GM19438 (cell line): ENCODE results near the gene KCTD1.

ENCODE experiments used
- ATAC-seq: cut with Tn5 transposase; IDR thresholded peaks from one replicate; pipeline ENCODE4 v1.9.1; 2021; ENCODE audit warnings: low read depth; ENCODE audit not compliant: unreplicated experiment

The KCTD1 gene

GRCh38 chr18:26524504-26525351, 23.6 kb downstream of the KCTD1 start:
- no peak for ATAC-seq

DNA sequence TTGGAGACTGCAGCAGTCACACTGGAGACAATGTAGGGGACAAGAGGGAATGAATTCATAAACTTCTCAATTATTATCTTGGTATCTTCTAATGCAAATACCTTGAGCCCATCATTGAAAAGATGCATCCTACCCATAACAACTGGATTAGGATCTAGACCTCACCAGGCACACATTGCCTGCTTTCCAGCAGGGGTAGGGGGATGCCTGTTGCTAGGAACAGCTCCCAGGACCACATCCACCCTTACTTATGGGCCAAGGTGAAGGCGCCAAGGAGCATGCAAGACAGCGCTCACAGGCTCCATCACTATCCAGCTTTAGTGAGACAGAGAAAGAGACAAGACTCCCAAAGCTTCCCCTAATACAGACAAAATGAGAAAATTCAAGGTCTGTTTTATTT, 24.4 kb downstream of the KCTD1 start:
- ATAC-seq, result no peak

GRCh38 chr18:26521617-26522016, 26.7 kb downstream of the KCTD1 start:
- ATAC-seq, result no peak

DNA sequence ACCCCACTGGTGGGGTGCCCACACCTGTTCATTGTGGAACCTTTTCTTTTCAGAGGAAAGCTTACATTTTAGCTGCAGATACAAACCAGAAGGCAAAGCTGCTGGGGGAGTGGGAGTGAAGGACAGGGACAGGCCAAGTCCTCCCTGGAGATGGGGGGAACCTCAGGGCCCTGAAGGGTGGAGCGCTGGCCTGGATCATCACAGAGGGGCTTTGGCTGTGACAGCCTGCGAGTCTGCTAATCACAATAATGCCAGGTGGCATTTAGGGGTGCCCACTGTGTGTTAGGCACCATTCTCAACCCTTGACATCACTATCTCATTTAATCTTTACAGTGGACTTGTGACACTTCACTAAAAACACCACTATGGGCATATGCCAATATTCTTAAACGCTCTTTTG, 27.4 kb downstream of the KCTD1 start:
- no peak for ATAC-seq

- no peak for ATAC-seq
Measured at GRCh38 chr18:26519114-26519513, 29.2 kb downstream of the KCTD1 start.

DNA sequence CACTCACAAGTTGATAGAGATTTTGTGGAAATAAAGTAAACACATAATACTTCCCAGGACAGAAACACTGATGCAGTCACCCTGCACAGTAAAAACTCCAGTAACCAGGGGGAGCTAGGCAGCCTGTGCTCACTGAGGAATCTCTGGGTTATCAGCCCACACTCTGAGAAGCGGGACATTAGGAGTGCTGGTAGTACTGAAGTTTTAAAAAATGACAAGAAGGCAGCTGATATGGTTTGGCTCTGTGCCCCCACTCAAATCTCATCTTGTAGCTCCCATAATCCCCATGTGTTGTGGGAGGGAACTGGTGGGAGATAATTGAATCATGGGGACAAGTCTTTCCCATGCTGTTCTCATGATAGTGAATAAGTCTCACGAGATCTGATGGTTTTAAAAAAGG, 31.4 kb downstream of the KCTD1 start:
- ATAC-seq, result no peak

GRCh38 chr18:26515643-26516487, 32.5 kb downstream of the KCTD1 start:
- ATAC-seq, result no peak

DNA sequence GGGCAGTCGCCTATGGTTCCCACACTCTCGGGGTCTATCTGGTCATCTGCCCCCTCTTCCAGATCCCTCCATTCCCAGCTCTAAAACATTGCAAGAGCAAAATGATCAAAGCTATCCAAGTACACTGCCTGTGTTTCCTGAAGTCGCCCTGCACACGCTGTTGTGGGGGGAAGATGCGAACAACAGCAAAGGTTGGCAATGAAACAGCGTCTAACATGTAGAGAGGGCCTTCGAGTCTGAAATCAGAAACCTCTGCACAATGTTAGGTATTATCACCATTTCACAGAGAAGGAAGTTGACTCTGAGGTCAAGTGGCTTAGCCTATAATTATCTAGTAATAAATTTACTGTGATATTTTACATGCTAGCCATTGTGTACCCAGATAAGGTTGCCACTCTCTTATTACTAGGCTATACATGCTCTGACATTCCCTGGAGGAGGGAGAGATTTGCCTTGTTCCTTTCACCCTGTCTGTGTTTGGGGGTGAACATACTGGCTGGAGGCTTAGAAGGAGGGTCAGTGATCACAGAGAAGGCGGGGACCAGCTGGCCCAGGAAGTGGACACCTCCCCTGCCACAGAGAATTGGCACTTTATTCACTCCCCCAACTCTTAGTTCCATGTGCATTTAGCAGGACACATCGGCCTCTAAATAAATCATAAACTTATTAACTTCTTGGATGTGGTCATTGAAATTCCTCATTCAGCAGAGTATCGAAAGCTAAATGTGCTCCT, 36.8 kb downstream of the KCTD1 start:
- ATAC-seq, result no peak

GRCh38 chr18:26510337-26510736, 38.0 kb downstream of the KCTD1 start:
- ATAC-seq, result no peak

DNA sequence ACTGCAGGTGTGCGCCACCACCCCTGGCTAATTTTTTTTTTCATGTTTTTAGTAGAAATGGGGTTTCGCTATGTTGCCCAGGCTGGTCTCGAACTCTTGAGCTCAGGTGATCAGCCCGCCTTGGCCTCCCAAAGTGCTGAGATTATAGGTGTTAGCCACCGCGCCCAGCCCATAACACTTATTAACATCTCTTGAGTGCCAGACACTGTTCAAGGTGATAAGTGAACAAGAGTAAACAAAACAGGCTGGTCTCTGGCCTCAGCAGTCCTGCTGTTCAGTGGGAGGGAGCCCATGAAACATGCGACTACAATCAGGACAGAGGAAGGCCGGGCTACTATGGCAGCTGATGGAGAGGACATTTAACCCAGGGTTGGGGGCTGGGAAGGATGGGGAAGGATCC, 42.3 kb downstream of the KCTD1 start:
- no peak for ATAC-seq

DNA sequence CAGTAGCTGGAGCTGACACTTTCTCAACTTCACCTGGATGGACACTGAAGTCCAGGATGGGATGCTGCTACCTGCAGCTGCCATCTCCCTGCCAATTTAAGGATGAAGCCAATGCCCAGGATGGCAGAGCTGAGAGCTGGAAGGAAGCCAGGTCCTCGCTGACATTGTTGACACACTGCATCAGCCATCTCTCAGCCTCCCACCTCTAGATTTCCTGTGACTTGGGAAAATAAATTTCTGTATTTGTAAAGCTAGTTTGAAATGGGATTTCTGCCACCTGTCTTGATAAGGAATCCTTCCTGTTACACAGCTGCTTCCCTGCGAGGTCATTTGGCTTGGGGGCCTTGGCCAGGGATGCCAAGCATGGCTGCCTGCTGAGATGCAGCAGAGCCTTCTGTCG, 43.5 kb downstream of the KCTD1 start:
- ATAC-seq, result no peak

- ATAC-seq, result no peak
Measured at GRCh38 chr18:26503382-26503781, 45.0 kb downstream of the KCTD1 start.

- ATAC-seq, result no peak
Measured at GRCh38 chr18:26502823-26503222, 45.5 kb downstream of the KCTD1 start.

- ATAC-seq, result no peak
Measured at GRCh38 chr18:26497866-26498265, 50.5 kb downstream of the KCTD1 start.

GRCh38 chr18:26496528-26496927, 51.8 kb downstream of the KCTD1 start:
- ATAC-seq, result no peak

DNA sequence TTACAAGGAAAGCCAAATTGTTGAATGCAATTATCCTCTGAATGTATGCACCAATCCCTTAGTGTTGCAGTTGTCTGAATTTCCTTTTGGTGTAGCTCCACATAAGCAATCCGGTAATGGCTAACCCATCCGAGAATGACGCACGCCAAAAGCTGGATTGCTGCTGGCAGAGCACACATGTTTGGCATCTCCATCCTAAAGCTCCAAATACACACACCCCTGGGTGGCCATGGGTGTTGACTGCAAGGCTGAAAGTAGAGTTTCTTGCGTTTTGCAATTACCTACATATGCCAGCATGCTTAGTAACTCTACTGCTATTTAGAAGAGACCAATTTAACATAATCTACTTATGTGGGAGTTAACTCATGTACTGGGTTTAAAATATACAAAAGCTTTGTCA, 53.1 kb downstream of the KCTD1 start:
- ATAC-seq, result no peak

DNA sequence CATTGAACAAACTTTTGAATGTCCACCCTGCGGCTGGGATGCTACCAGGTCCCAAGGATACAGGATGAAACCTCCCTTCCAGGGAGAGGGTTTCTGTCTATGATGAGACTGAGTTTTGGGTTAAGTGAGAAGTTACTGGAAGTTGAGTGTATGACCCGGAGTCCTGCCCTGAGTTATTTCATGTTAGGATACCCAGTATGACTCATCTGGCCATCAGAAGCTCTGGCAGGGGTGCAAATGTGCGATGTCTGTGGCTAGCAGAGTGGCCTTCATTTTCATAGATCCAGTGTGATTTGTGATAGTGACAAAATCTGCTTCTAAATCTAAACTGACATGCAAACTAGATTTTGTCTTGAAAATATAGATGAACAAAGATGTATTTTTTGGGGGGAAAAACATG, 55.3 kb downstream of the KCTD1 start:
- no peak for ATAC-seq

DNA sequence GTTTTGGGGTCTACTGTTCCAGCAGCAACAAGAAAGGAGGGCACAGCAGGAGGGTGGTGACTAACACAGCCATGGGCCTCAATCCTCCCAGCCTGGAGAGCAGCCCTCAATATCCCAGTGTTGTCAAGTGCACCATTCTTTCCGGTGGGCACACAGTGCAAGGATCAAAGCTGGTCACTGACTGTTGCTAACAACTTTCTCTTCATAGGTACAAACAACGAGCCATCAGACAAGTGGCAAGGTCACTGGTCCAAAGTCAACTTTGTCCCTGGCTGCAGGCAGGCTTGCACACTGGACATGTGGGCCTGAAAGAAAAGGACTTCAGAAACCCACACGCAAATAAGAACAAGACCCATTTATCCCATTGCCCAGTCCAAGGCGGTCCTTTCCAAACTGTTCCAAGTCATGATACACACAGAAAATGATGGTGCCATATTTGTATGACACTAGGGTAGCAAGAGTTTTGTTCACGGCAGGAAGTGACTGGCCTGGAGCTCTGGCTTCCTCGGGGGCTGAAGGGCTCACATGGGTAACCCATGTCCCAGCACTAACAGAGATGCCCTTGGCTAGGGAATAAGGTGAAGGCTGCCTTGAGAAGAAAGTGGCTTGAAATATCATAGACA, 57.0 kb downstream of the KCTD1 start:
- ATAC-seq, result no peak

DNA sequence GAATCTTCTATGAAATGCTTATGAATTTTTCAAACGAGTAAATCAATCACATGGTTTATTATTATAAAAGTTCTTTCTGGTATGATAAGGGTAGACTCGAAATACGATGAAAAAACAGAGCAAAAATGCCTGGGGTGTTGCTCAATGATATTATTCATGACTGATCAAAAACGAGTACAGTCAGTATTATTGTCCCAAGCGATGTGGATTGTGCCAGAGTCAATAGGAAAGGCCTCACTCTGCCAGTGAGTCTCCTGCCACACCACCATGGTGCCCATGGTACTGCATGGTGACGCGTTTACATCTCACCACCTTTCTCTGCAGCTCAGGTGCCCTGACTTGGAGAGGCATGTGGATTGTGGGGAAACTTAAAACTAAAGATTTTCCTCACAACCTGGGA, 58.5 kb downstream of the KCTD1 start:
- ATAC-seq, result no peak

- ATAC-seq, result no peak
Measured at GRCh38 chr18:26489191-26489590, 59.2 kb downstream of the KCTD1 start.
